Cardiac muscle cell (in vitro differentiated cells and primary cell): ENCODE results near the gene IFT57. TPM values are rescaled to one million over a fixed set of nuclear protein-coding genes. Genes with fewer than 3 reads are reported as not detected.

Experiments used
- DNase-seq, 2 donors: peaks; one replicate each; pipeline versions ENCODE4 v3.0.0 to v3.0.0-alpha.2; 2010 to 2017; ENCODE audit warnings: low read depth in 1 of 2, low spot score in 1 of 2
- H3K27ac ChIP-seq: fragments of 200-600 bp; sonication (generic); 2 replicates; pipeline ENCODE4 v1.5.1; 2016
- H3K27me3 ChIP-seq: fragments of 200-600 bp; sonication (generic); 2 replicates; pipeline ENCODE4 v1.6.0; 2016; ENCODE audit warnings: control low read depth
- H3K36me3 ChIP-seq: fragments of 200-600 bp; sonication (generic); 2 replicates; pipeline ENCODE4 v1.5.1; 2016; ENCODE audit warnings: control low read depth
- H3K4me1 ChIP-seq: fragments of 200-600 bp; sonication (generic); 2 replicates; pipeline ENCODE4 v1.8.1; 2017; ENCODE audit warnings: low read depth, mild to moderate bottlenecking, mixed run types
- H3K4me3 ChIP-seq: fragments of 200-600 bp; sonication (generic); 2 replicates; pipeline ENCODE4 v1.5.1; 2016; ENCODE audit warnings: mild to moderate bottlenecking
- H3K9me3 ChIP-seq: fragments of 200-600 bp; sonication (generic); 2 replicates; pipeline ENCODE4 v1.5.1; 2017; ENCODE audit warnings: low read depth, mild to moderate bottlenecking, control low read depth
- polyA plus RNA-seq: library from polyadenylated mRNA; unstranded; fragments of >200 nt; fragmentation: Nextera tagmentation; extraction: Ambion mirVana; gene quantifications from 2 replicates; pipeline ENCODE4 v1.2.1, GENCODE V29; 2016
- total RNA-seq: library from RNA; depleted of rRNA; stranded (reverse); fragments of >200 nt; gene quantifications from 2 replicates; pipeline ENCODE4 v1.2.3, GENCODE V29; 2016
- TF ChIP-seq, protein P1 (sequence below): IDR thresholded peaks from 2 replicates; pipeline ENCODE4 v1.5.1; 2012; ENCODE audit warnings: low read depth, mild to moderate bottlenecking, low read length

IFT57 gene
- total and polyA plus RNA-seq, 2 experiments from 2014 or later, result 37.2 to 77.3 TPM

DNA sequence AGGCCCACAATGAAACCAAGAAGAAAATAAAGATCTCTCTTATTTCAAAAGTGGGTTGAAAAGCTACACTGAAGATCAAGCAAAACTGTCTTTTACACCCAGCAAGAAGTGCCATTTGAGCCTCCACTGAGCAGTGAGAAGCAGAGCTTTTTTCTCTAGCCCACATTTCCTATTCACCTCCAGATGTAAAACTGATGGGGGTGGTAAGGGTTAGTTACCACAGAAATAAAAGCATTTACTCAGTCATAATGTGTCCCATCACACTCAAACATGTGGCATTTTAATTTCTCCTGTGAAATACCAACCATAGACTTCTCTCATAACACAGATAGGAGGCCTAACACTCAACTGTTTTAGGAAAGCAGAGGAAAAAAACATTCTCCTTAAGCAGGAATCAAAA, 21.0 kb downstream of the IFT57 start:
- H3K36me3 ChIP-seq, result peaks cover 2% of the 10 kb centered on the region
- H3K27me3 ChIP-seq, result no peaks in the 10 kb centered on the region
- H3K27ac ChIP-seq, result no peak overlapping the region
- TF ChIP-seq, protein P1, sequence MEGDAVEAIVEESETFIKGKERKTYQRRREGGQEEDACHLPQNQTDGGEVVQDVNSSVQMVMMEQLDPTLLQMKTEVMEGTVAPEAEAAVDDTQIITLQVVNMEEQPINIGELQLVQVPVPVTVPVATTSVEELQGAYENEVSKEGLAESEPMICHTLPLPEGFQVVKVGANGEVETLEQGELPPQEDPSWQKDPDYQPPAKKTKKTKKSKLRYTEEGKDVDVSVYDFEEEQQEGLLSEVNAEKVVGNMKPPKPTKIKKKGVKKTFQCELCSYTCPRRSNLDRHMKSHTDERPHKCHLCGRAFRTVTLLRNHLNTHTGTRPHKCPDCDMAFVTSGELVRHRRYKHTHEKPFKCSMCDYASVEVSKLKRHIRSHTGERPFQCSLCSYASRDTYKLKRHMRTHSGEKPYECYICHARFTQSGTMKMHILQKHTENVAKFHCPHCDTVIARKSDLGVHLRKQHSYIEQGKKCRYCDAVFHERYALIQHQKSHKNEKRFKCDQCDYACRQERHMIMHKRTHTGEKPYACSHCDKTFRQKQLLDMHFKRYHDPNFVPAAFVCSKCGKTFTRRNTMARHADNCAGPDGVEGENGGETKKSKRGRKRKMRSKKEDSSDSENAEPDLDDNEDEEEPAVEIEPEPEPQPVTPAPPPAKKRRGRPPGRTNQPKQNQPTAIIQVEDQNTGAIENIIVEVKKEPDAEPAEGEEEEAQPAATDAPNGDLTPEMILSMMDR, result no peak
- H3K4me3 ChIP-seq, result no peak overlapping the region
- no peak for DNase-seq
- no peaks in the 10 kb centered on the region for H3K9me3 ChIP-seq
- no peaks in the 10 kb centered on the region for H3K4me1 ChIP-seq

DNA sequence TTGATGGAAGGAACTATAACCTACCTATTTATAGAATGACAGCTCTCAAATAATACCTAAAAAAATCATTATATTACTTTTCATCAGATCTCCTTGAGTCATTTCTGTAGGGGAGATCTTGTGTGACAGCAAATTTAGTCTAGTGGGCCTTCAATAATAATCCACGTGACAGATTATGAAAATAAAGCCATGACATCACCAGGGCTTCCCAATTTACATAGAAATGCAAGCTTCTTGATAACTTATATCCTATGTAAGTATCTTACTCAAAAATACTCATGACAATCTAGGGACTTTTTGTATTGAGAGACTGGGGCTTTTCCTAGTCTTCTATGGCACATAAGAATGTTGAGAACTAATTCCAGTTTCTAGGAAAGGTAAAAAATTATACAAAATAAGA, 21.6 kb downstream of the IFT57 start:
- DNase-seq, result no peak
- Histone ChIP-seq H3K36me3 (no peaks in the 10 kb centered on the region), H3K9me3 (no peaks in the 10 kb centered on the region), H3K27ac (no peak overlapping the region), H3K27me3 (no peaks in the 10 kb centered on the region), H3K4me3 (no peak overlapping the region), H3K4me1 (no peaks in the 10 kb centered on the region)
- TF ChIP-seq, protein P1, result no peak

DNA sequence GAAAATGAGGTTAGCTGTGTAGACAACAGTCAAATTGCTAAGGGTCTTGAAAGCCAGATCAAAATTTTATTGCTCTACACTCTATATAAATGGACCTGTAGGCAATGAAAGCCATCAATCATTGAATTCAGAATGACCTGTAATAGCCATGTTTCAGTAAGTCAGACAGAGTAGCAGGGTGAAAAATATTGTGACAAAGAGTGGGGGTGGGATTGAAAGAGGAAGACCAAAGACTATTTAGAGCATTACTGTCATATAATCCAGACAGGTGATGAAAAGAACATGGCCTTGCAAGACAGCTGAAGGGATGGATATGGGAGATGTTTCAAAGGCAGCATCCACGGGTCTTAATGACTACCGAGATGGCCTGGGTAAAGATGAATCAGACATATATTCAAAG, 22.2 kb downstream of the IFT57 start:
- H3K4me3 ChIP-seq, result no peak overlapping the region
- TF ChIP-seq, protein P1, result no peak
- no peaks in the 10 kb centered on the region for H3K4me1 ChIP-seq
- no peak for DNase-seq
- H3K27ac ChIP-seq, result no peak overlapping the region
- no peaks in the 10 kb centered on the region for H3K27me3 ChIP-seq
- H3K36me3 ChIP-seq, result no peaks in the 10 kb centered on the region
- no peaks in the 10 kb centered on the region for H3K9me3 ChIP-seq

DNA sequence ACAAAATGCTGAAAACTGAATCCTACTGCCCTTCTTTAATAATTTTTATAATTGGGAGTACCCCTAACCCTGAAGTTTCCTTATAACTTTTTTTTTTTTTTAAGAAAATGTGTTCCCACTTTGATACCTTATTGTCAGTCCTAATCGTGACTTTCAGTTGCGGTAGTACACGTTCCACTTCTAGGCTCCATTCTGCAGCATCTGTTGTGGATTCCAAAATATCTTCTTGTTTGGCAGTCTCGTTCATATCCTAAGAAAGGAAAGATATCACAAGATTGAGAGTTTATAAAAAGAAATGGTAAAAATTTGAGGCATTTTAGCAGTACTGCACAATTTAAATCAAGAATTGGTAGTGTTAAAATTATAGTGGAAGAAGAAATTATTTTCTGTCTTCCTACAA, 30.8 kb downstream of the IFT57 start:
- H3K9me3 ChIP-seq, result no peaks in the 10 kb centered on the region
- no peak overlapping the region for H3K4me3 ChIP-seq
- TF ChIP-seq, protein P1, result no peak
- DNase-seq, result no peak
- peaks cover 3% of the 10 kb centered on the region for H3K36me3 ChIP-seq
- H3K27ac ChIP-seq, result no peak overlapping the region
- H3K27me3 ChIP-seq, result no peaks in the 10 kb centered on the region
- H3K4me1 ChIP-seq, result no peaks in the 10 kb centered on the region

DNA sequence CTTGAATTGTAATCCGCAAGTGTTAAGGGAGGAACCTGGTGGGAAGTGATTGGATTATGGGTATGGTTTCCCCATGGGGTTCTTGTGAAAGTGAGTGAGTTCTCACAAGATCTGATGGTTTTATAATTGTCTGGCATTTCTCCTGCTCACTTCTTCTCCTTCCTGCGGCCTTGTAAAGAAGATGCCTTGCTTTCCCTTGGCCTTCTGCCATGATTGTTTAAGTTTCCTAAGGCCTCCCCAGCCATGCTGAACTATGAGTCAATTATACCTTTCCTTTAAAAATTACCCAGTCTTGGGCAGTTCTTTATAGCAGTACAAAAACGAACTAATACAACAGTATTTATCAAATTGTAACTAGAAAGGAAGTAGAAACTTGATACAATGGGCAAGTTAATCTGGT, 31.9 kb downstream of the IFT57 start:
- no peak overlapping the region for H3K27ac ChIP-seq
- no peak overlapping the region for H3K4me3 ChIP-seq
- no peaks in the 10 kb centered on the region for H3K27me3 ChIP-seq
- TF ChIP-seq, protein P1, result no peak
- no peak for DNase-seq
- no peaks in the 10 kb centered on the region for H3K9me3 ChIP-seq
- H3K36me3 ChIP-seq, result peaks cover 3% of the 10 kb centered on the region
- no peaks in the 10 kb centered on the region for H3K4me1 ChIP-seq

DNA sequence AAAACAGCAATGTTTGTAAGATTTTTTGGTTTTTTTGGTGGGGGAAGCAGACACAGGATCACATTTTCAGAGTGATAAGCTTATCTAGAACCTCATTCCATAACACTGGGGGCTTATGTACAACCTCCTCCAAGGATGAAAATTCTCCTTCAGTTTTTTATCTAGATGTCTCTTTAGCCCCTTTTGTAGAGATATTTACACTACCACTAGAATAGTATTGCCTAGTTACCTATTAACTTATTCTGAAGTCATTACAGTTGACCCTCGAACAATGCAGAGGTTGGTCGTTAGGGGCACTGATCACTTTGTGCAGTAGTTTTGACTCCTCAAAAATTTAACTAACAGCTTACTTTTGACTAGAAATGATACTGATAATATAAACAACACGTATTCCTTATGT, 32.8 kb downstream of the IFT57 start:
- no peaks in the 10 kb centered on the region for H3K4me1 ChIP-seq
- H3K9me3 ChIP-seq, result no peaks in the 10 kb centered on the region
- no peak overlapping the region for H3K4me3 ChIP-seq
- no peak for DNase-seq
- peaks cover 3% of the 10 kb centered on the region for H3K36me3 ChIP-seq
- TF ChIP-seq, protein P1, result no peak
- no peaks in the 10 kb centered on the region for H3K27me3 ChIP-seq
- H3K27ac ChIP-seq, result no peak overlapping the region
